Liver (tissue), 9 donors: ENCODE data around the gene CASP14. TPM values are rescaled to one million over a fixed set of nuclear protein-coding genes. Genes with fewer than 3 reads are reported as not detected.
A peak's percentile ranks its signal among the peaks of the same experiment; 100 is the strongest.

Experiments
- DNase-seq: peaks from one replicate; pipeline ENCODE4 v3.0.0-alpha.2; 2017; ENCODE audit warnings: low spot score
- H3K27ac ChIP-seq, 2 donors: one replicate each; pipeline ENCODE4 v1.7.0; 2013; ENCODE audit warnings: inconsistent platforms in 2 of 2, low read length in 2 of 2, control low read depth in 1 of 2, low read depth in 1 of 2, mild to moderate bottlenecking in 1 of 2
- H3K27me3 ChIP-seq, 4 donors: one replicate each; pipeline versions ENCODE4 v1.6.1 to v1.7.0; 2013; ENCODE audit warnings: low read length in 3 of 4, inconsistent platforms in 1 of 4, mild to moderate bottlenecking in 1 of 4, moderate library complexity in 1 of 4; ENCODE audit not compliant: control insufficient read depth in 4 of 4, insufficient read depth in 4 of 4
- H3K36me3 ChIP-seq, 4 donors: one replicate each; pipeline versions ENCODE4 v1.6.1 to v1.7.0; 2013; ENCODE audit warnings: low read length in 3 of 4, mild to moderate bottlenecking in 3 of 4, low read depth in 1 of 4, moderate library complexity in 1 of 4; ENCODE audit not compliant: control insufficient read depth in 4 of 4, insufficient read depth in 3 of 4
- H3K4me1 ChIP-seq, 4 donors: one replicate each; pipeline versions ENCODE4 v1.6.1 to v1.7.0; 2013; ENCODE audit warnings: low read length in 3 of 4, mild to moderate bottlenecking in 3 of 4, moderate library complexity in 1 of 4; ENCODE audit not compliant: control insufficient read depth in 4 of 4, insufficient read depth in 4 of 4
- H3K4me3 ChIP-seq, 3 donors: one replicate each; pipeline versions ENCODE4 v1.6.1 to v1.7.0; 2013; ENCODE audit warnings: low read length in 3 of 3, control low read depth in 1 of 3, low read depth in 1 of 3, mild to moderate bottlenecking in 1 of 3
- H3K9ac ChIP-seq, 2 donors: one replicate each; pipeline ENCODE4 v1.7.0; 2013; ENCODE audit warnings: low read length in 2 of 2, mild to moderate bottlenecking in 2 of 2, moderate library complexity in 2 of 2, control low read depth in 1 of 2, low read depth in 1 of 2
- H3K9me3 ChIP-seq, 4 donors: one replicate each; pipeline versions ENCODE4 v1.6.1 to v1.7.0; 2013; ENCODE audit warnings: low read length in 3 of 4; ENCODE audit not compliant: control insufficient read depth in 4 of 4
- EGR1 ChIP-seq, 2 donors: IDR thresholded peaks; 2 replicates each; pipeline ENCODE4 v1.6.1; 2016 to 2018; ENCODE audit warnings: antibody characterized with exemption in 2 of 2, low read depth in 2 of 2
- FOXA1 ChIP-seq: IDR thresholded peaks from 2 replicates; pipeline ENCODE4 v1.6.1; 2016; ENCODE audit warnings: antibody characterized with exemption
- GABPA ChIP-seq, 2 donors: IDR thresholded peaks in 1 of 2; conservative IDR thresholded peaks in 1 of 2; 2 replicates each; pipeline ENCODE4 v1.6.1; 2016; ENCODE audit warnings: antibody characterized with exemption in 2 of 2, mild to moderate bottlenecking in 1 of 2, moderate library complexity in 1 of 2
- HNF4A ChIP-seq, 2 donors: conservative IDR thresholded peaks; 2 replicates each; pipeline ENCODE4 v1.6.1; 2016; ENCODE audit warnings: antibody characterized with exemption in 2 of 2, mild to moderate bottlenecking in 2 of 2
- JUND ChIP-seq, 2 donors: IDR thresholded peaks; 2 replicates each; pipeline ENCODE4 v1.6.1; 2016; ENCODE audit warnings: antibody characterized with exemption in 2 of 2
- NR2F2 ChIP-seq: IDR thresholded peaks from 2 replicates; pipeline ENCODE4 v1.6.1; 2016; ENCODE audit warnings: antibody characterized with exemption
- RAD21 ChIP-seq, 2 donors: IDR thresholded peaks; 2 replicates each; pipeline ENCODE4 v1.6.1; 2016; ENCODE audit warnings: antibody characterized with exemption in 2 of 2, mild to moderate bottlenecking in 2 of 2
- REST ChIP-seq: IDR thresholded peaks from 2 replicates; pipeline ENCODE4 v1.6.1; 2016; ENCODE audit warnings: antibody characterized with exemption, mild to moderate bottlenecking
- RXRA ChIP-seq, 2 donors: IDR thresholded peaks; 2 replicates each; pipeline ENCODE4 v1.6.1; 2017 to 2018; ENCODE audit warnings: antibody characterized with exemption in 2 of 2, mild to moderate bottlenecking in 1 of 2
- SP1 ChIP-seq: IDR thresholded peaks from 2 replicates; pipeline ENCODE4 v1.6.1; 2018; ENCODE audit warnings: antibody characterized with exemption, mild to moderate bottlenecking
- TAF1 ChIP-seq: conservative IDR thresholded peaks from 2 replicates; pipeline ENCODE4 v1.6.1; 2016; ENCODE audit warnings: antibody characterized with exemption, mild to moderate bottlenecking
- WGBS: extraction: QIAGEN DNeasy Blood & Tissue Kit; methylation state at CpG from one replicate; pipeline ENCODE4 v1.1.7; 2013; 5-methylcytosine and 5-hydroxymethylcytosine counted together
- polyA plus RNA-seq, 2 donors: library from polyadenylated mRNA; stranded (reverse) in 1 of 2; unstranded in 1 of 2; fragments of 200-250 nt in 1 of 2; fragments of >200 nt in 1 of 2; fragmentation: Nextera tagmentation in 1 of 2; extraction: Ambion mirVana in 1 of 2; gene quantifications; one replicate each; pipeline versions ENCODE4 v1.2.1 to v1.2.3, GENCODE V29; 2013 to 2015
- total RNA-seq, 2 donors: library from RNA; depleted of rRNA; stranded (reverse); fragments of >200 nt; gene quantifications; one replicate each; pipeline ENCODE4 v1.2.3, GENCODE V29; 2014
- TF ChIP-seq, protein P1 (sequence below): IDR thresholded peaks from 2 replicates; pipeline ENCODE4 v1.6.1; 2016; ENCODE audit warnings: antibody characterized with exemption
- TF ChIP-seq, protein P2 (sequence below): fragments of 150-350 bp; IDR thresholded peaks from 2 replicates; pipeline ENCODE4 v1.5.1; 2017; ENCODE audit warnings: improper control_type of control experiment, low read depth, low read length; ENCODE audit not compliant: missing input control
- donor health status: healthy.
- donor health status: healthy.
- donor health status: healthy.
- donor health status: healthy.
- donor health status: healthy.

The CASP14 gene
- total and polyA plus RNA-seq, 4 donors: not detected

DNA sequence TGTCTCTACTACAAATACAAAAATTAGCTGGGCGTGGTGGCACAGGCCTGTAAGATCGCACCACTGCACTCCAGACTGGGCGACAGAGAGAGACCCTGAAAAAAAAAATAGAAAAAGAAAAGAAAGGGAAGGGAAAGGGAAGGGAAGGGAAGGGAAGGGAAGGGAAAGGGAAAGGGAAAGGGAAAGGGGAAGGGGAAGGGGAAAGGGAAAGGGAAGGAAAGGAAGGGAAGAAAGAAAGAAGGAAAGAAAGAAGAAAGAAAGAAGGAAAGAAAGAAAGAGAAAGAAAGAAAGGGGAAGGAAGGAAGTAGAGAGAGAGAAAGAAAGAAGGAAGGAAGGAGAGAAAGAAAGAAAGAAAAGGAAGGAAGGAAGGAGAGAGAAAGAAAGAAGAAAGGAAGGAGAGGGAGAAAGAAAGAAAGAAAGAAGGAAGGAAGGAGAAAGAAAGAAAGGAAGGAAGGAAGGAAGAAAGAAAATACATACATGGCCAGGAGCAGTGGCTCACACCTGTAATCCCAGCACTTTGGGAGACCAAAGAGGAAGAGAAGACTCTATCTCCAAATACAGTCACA lies 49.8 kb downstream of the CASP14 start:
- DNase-seq: no peak
- Histone ChIP-seq H3K4me3 (no peak overlapping the region), H3K4me1 (no peaks in the 10 kb centered on the region), H3K27ac (no peak overlapping the region), H3K9ac (no peak overlapping the region), H3K36me3 (no peaks in the 10 kb centered on the region), H3K9me3 (peaks cover 0 to 4% (median 3%) of the 10 kb centered on the region in 4 donors), H3K27me3 (no peaks in the 10 kb centered on the region)
- TF ChIP-seq NR2F2 (no peak), EGR1 (IDR thresholded peaks at IDR 0.05; ENCODE audit: low read depth in 2 of 2) (no peak), HNF4A (conservative IDR thresholded peaks at IDR 0.05) (no peak), GABPA (IDR thresholded peaks at IDR 0.05 in 1 of 2, conservative IDR thresholded peaks at IDR 0.05 in 1 of 2) (no peak), JUND (IDR thresholded peaks at IDR 0.05) (no peak), FOXA1 (no peak), TAF1 (no peak), RXRA (IDR thresholded peaks at IDR 0.05) (no peak), SP1 (no peak), RAD21 (IDR thresholded peaks at IDR 0.05) (no peak)
- TF ChIP-seq, protein P1, sequence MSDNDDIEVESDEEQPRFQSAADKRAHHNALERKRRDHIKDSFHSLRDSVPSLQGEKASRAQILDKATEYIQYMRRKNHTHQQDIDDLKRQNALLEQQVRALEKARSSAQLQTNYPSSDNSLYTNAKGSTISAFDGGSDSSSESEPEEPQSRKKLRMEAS: no peak
- TF ChIP-seq, protein P2, sequence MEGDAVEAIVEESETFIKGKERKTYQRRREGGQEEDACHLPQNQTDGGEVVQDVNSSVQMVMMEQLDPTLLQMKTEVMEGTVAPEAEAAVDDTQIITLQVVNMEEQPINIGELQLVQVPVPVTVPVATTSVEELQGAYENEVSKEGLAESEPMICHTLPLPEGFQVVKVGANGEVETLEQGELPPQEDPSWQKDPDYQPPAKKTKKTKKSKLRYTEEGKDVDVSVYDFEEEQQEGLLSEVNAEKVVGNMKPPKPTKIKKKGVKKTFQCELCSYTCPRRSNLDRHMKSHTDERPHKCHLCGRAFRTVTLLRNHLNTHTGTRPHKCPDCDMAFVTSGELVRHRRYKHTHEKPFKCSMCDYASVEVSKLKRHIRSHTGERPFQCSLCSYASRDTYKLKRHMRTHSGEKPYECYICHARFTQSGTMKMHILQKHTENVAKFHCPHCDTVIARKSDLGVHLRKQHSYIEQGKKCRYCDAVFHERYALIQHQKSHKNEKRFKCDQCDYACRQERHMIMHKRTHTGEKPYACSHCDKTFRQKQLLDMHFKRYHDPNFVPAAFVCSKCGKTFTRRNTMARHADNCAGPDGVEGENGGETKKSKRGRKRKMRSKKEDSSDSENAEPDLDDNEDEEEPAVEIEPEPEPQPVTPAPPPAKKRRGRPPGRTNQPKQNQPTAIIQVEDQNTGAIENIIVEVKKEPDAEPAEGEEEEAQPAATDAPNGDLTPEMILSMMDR: no peak
- WGBS: 89% methylated on average over 3 of the region's 3 CpGs

GRCh38 chr19:15101479-15102082 lies 52.3 kb downstream of the CASP14 start:
- WGBS: 57% methylated on average over 3 of the region's 3 CpGs
- H3K4me3 ChIP-seq: no peak overlapping the region
- H3K27me3 ChIP-seq: no peaks in the 10 kb centered on the region
- TF ChIP-seq REST: no peak
- no peak for TF ChIP-seq EGR1 (IDR thresholded peaks at IDR 0.05; ENCODE audit: low read depth in 2 of 2)
- peak; percentile 79 to 84 for TF ChIP-seq RAD21 (IDR thresholded peaks at IDR 0.05)
- TF ChIP-seq, protein P1: peak; percentile 63
- TF ChIP-seq, protein P2: peak; percentile 77
- peak; percentile 61 for DNase-seq
- H3K27ac ChIP-seq: no peak overlapping the region
- peaks cover 2 to 6% (median 3%) of the 10 kb centered on the region in 4 donors for H3K9me3 ChIP-seq
- no peaks in the 10 kb centered on the region for H3K36me3 ChIP-seq
- H3K9ac ChIP-seq: no peak overlapping the region
- H3K4me1 ChIP-seq: no peaks in the 10 kb centered on the region
